Effector memory CD8-positive, alpha-beta T cell (primary cell): ENCODE results near the gene RASA3.
"Not testable (repeated sequence)": the region's sequence is repeated elsewhere in the genome, so short reads cannot be mapped to it uniquely, and the experiment has no call there.

Source experiments
- ATAC-seq: fragments of 150-1000 bp; cut with Tn5 transposase; replicated peaks from 2 replicates; pipeline ENCODE4 v1.10.0; 2021; ENCODE audit warnings: mild to moderate bottlenecking, moderate library complexity
- DNase-seq, 3 experiments: peaks; one replicate each; pipeline ENCODE4 v3.0.0; 2021
- H3K27ac Mint-ChIP-seq, 2 donors: one replicate each; pipeline ENCODE4 v1.8.0; 2022; ENCODE audit warnings: mild to moderate bottlenecking in 2 of 2, mixed read lengths in 2 of 2, moderate library complexity in 2 of 2
- H3K27me3 Mint-ChIP-seq, 2 donors: one replicate each; pipeline ENCODE4 v1.8.0; 2022; ENCODE audit warnings: mixed read lengths in 2 of 2
- H3K36me3 Mint-ChIP-seq: one replicate; pipeline ENCODE4 v1.8.0; 2022; ENCODE audit warnings: mild to moderate bottlenecking, moderate library complexity, mixed read lengths; ENCODE audit not compliant: insufficient read depth
- H3K4me1 Mint-ChIP-seq, 2 donors: one replicate each; pipeline ENCODE4 v1.8.0; 2022; ENCODE audit warnings: low read depth in 2 of 2, mixed read lengths in 2 of 2
- H3K4me3 Mint-ChIP-seq, 2 donors: one replicate each; pipeline ENCODE4 v1.8.0; 2022; ENCODE audit warnings: mild to moderate bottlenecking in 2 of 2, mixed read lengths in 2 of 2, moderate library complexity in 2 of 2
- H3K9me3 Mint-ChIP-seq, 2 donors: one replicate each; pipeline ENCODE4 v1.8.0; 2022; ENCODE audit warnings: mixed read lengths in 2 of 2

RASA3 gene

GRCh38 chr13:114124431-114124830 is 8.0 kb downstream of the RASA3 start:
- H3K27me3 Mint-ChIP-seq = no peaks in the 10 kb centered on the region
- ATAC-seq = no peak
- peaks cover 48% of the 10 kb centered on the region for H3K36me3 Mint-ChIP-seq
- H3K9me3 Mint-ChIP-seq = no peaks in the 10 kb centered on the region
- peak overlapping the region; percentile 77 to 79 for H3K4me3 Mint-ChIP-seq
- H3K27ac Mint-ChIP-seq = peak overlapping the region; percentile 88 to 89
- H3K4me1 Mint-ChIP-seq = peaks cover 65 to 73% of the 10 kb centered on the region in 2 donors
- no peak for DNase-seq

GRCh38 chr13:114123876-114124275 is 8.5 kb downstream of the RASA3 start:
- Mint-ChIP-seq H3K27me3 (no peaks in the 10 kb centered on the region), H3K36me3 (peaks cover 47% of the 10 kb centered on the region), H3K27ac (peak overlapping the region in 1 of 2 donors; percentile 89), H3K4me1 (peaks cover 64 to 74% of the 10 kb centered on the region in 2 donors), H3K9me3 (no peaks in the 10 kb centered on the region), H3K4me3 (peak overlapping the region in 1 of 2 donors; percentile 71)
- DNase-seq (no peak), ATAC-seq (no peak)

- Mint-ChIP-seq H3K9me3 (no peaks in the 10 kb centered on the region), H3K4me1 (peaks cover 66 to 75% of the 10 kb centered on the region in 2 donors), H3K27me3 (no peaks in the 10 kb centered on the region), H3K27ac (peak overlapping the region; percentile 68 to 89), H3K36me3 (peaks cover 45% of the 10 kb centered on the region), H3K4me3 (peak overlapping the region; percentile 61 to 71)
- no peak for DNase-seq
- no peak for ATAC-seq
These were observed 9.0 kb downstream of the RASA3 start for GRCh38 chr13:114123448-114123847.

GRCh38 chr13:114122591-114123211 is 9.7 kb downstream of the RASA3 start:
- Mint-ChIP-seq H3K4me1 (peaks cover 64 to 73% of the 10 kb centered on the region in 2 donors), H3K27me3 (no peaks in the 10 kb centered on the region), H3K9me3 (no peaks in the 10 kb centered on the region), H3K4me3 (peak overlapping the region; percentile 61 to 71), H3K36me3 (peaks cover 44% of the 10 kb centered on the region), H3K27ac (peak overlapping the region; percentile 68 to 78)
- no peak for DNase-seq
- no peak for ATAC-seq

- H3K4me3 Mint-ChIP-seq = peak overlapping the region; percentile 6 to 61
- peaks cover 58 to 71% of the 10 kb centered on the region in 2 donors for H3K4me1 Mint-ChIP-seq
- peaks cover 41% of the 10 kb centered on the region for H3K36me3 Mint-ChIP-seq
- ATAC-seq (no peak), DNase-seq (no peak)
- H3K27me3 Mint-ChIP-seq = no peaks in the 10 kb centered on the region
- no peaks in the 10 kb centered on the region for H3K9me3 Mint-ChIP-seq
- peak overlapping the region in 1 of 2 donors; percentile 78 for H3K27ac Mint-ChIP-seq
These were observed 10.3 kb downstream of the RASA3 start for GRCh38 chr13:114122127-114122511.

- Mint-ChIP-seq H3K36me3 (peaks cover 44% of the 10 kb centered on the region), H3K27ac (no peak overlapping the region), H3K27me3 (no peaks in the 10 kb centered on the region), H3K9me3 (no peaks in the 10 kb centered on the region), H3K4me1 (peaks cover 53 to 69% of the 10 kb centered on the region in 2 donors), H3K4me3 (peak overlapping the region; percentile 89 to 90)
- ATAC-seq (no peak), DNase-seq (no peak)
These were observed 10.8 kb downstream of the RASA3 start for GRCh38 chr13:114121496-114122126.

GRCh38 chr13:114121031-114121430 is 11.4 kb downstream of the RASA3 start:
- Mint-ChIP-seq H3K36me3 (peaks cover 39% of the 10 kb centered on the region), H3K27me3 (no peaks in the 10 kb centered on the region), H3K27ac (peak overlapping the region; percentile 98 to 99)

GRCh38 chr13:114120591-114121011 is 11.8 kb downstream of the RASA3 start:
- peak overlapping the region; percentile 98 to 99 for H3K27ac Mint-ChIP-seq
- ATAC-seq (no peak), DNase-seq (no peak)
- no peaks in the 10 kb centered on the region for H3K9me3 Mint-ChIP-seq
- H3K4me1 Mint-ChIP-seq = peaks cover 49 to 67% of the 10 kb centered on the region in 2 donors
- peaks cover 43% of the 10 kb centered on the region for H3K36me3 Mint-ChIP-seq
- H3K27me3 Mint-ChIP-seq = no peaks in the 10 kb centered on the region
- H3K4me3 Mint-ChIP-seq = peak overlapping the region; percentile 89 to 90

More at GRCh38 chr13:114121031-114121430, 11.4 kb downstream of the RASA3 start:
- Mint-ChIP-seq H3K4me3 (peak overlapping the region; percentile 89 to 90), H3K4me1 (peaks cover 47 to 64% of the 10 kb centered on the region in 2 donors), H3K9me3 (no peaks in the 10 kb centered on the region)
- DNase-seq (no peak), ATAC-seq (no peak)

- Mint-ChIP-seq H3K36me3 (peaks cover 46% of the 10 kb centered on the region), H3K4me1 (peaks cover 46 to 62% of the 10 kb centered on the region in 2 donors), H3K27ac (peak overlapping the region; percentile 89 to 93), H3K4me3 (peak overlapping the region; percentile 66 to 75), H3K9me3 (no peaks in the 10 kb centered on the region), H3K27me3 (no peaks in the 10 kb centered on the region)
- DNase-seq (no peak), ATAC-seq (no peak)
These were observed 13.2 kb downstream of the RASA3 start for GRCh38 chr13:114119196-114119595.

GRCh38 chr13:114118511-114119123 is 13.8 kb downstream of the RASA3 start:
- H3K9me3 Mint-ChIP-seq = no peaks in the 10 kb centered on the region
- peak overlapping the region; percentile 66 to 75 for H3K4me3 Mint-ChIP-seq
- no peak for DNase-seq
- H3K27me3 Mint-ChIP-seq = no peaks in the 10 kb centered on the region
- peak overlapping the region; percentile 89 to 93 for H3K27ac Mint-ChIP-seq
- H3K36me3 Mint-ChIP-seq = peaks cover 50% of the 10 kb centered on the region
- H3K4me1 Mint-ChIP-seq = peaks cover 48 to 65% of the 10 kb centered on the region in 2 donors
- no peak for ATAC-seq

GRCh38 chr13:114118086-114118485 is 14.3 kb downstream of the RASA3 start:
- peaks cover 44 to 62% of the 10 kb centered on the region in 2 donors for H3K4me1 Mint-ChIP-seq
- no peaks in the 10 kb centered on the region for H3K9me3 Mint-ChIP-seq
- ATAC-seq = no peak
- H3K27ac Mint-ChIP-seq = peak overlapping the region; percentile 89 to 93
- no peak for DNase-seq
- peak overlapping the region; percentile 66 to 75 for H3K4me3 Mint-ChIP-seq
- peaks cover 48% of the 10 kb centered on the region for H3K36me3 Mint-ChIP-seq
- H3K27me3 Mint-ChIP-seq = no peaks in the 10 kb centered on the region

GRCh38 chr13:114117341-114117874 is 15.0 kb downstream of the RASA3 start:
- not testable (repeated sequence) for DNase-seq, H3K27ac Mint-ChIP-seq, H3K27me3 Mint-ChIP-seq, H3K4me3 Mint-ChIP-seq, ATAC-seq, H3K9me3 Mint-ChIP-seq
- Mint-ChIP-seq H3K36me3 (peaks cover 46% of the 10 kb centered on the region), H3K4me1 (peaks cover 41 to 58% of the 10 kb centered on the region in 2 donors)

- no peak for ATAC-seq
- H3K4me1 Mint-ChIP-seq = peaks cover 40 to 60% of the 10 kb centered on the region in 2 donors
- DNase-seq = no peak
- H3K9me3 Mint-ChIP-seq = no peaks in the 10 kb centered on the region
- no peaks in the 10 kb centered on the region for H3K27me3 Mint-ChIP-seq
- peaks cover 53% of the 10 kb centered on the region for H3K36me3 Mint-ChIP-seq
- H3K4me3 Mint-ChIP-seq = no peak overlapping the region
- H3K27ac Mint-ChIP-seq = no peak overlapping the region
These were observed 15.7 kb downstream of the RASA3 start for GRCh38 chr13:114116734-114117133.
